GM12878 (cell line): ENCODE data around the gene ZMYM5. TPM values are rescaled to one million over a fixed set of nuclear protein-coding genes. Genes with fewer than 3 reads are reported as not detected.
"Not testable (repeated sequence)": the region's sequence is repeated elsewhere in the genome, so short reads cannot be mapped to it uniquely, and the experiment has no call there.

Experiments used
- ATAC-seq: fragments of 200-7000 bp; cut with Tn5 transposase; 3 replicates; pipeline ENCODE4 v1.9.1; 2020; ENCODE audit warnings: mild to moderate bottlenecking, moderate library complexity
- BruUV-seq: library from RNA; stranded (reverse); fragments of 400-500 nt; replicated peaks from 2 replicates; lab custom pipeline; 2021; lab: Mats Ljungman, UMichigan
- CTCF ChIA-PET: fragments of 300-600 bp; sonication (Branson Sonifier 250); formaldehyde crosslinking; extraction: SDS; loops from one replicate; lab custom pipeline; 2021; ENCODE audit warnings: inconsistent platforms; lab: Yijun Ruan, JAX
- POLR2A ChIA-PET: fragments of 350-600 bp; formaldehyde crosslinking; extraction: SDS; loops from one replicate; lab custom pipeline; 2021; ENCODE audit warnings: inconsistent platforms; lab: Charles Lee
- RAD21 ChIA-PET: fragments of 300-600 bp; sonication (Branson Sonifier 250); formaldehyde crosslinking; loops from one replicate; lab custom pipeline; 2023; ENCODE audit warnings: antibody characterized with exemption; ENCODE audit not compliant: unreplicated experiment; lab: Charles Lee
- SMC1A ChIA-PET: fragments of 300-600 bp; sonication (Branson Sonifier 250); formaldehyde crosslinking; loops from one replicate; lab custom pipeline; 2023; ENCODE audit not compliant: unreplicated experiment, uncharacterized antibody; lab: Charles Lee
- DNase-seq: peaks from one replicate; pipeline ENCODE4 v3.0.0-alpha.2; 2011; ENCODE audit warnings: low read depth, low spot score
- FAIRE-seq: peaks from 3 replicates; lab custom pipeline; 2011; peaks lifted over from hg19 to GRCh38; lab: Jason Lieb, UNC
- H2AFZ ChIP-seq: 2 replicates; pipeline ENCODE4 v1.6.0; 2011; ENCODE audit warnings: low read depth, low read length, control low read depth; ENCODE audit not compliant: control insufficient read depth
- H3K27ac ChIP-seq: 2 replicates; pipeline ENCODE4 v1.5.1; 2011; ENCODE audit warnings: control low read depth; ENCODE audit not compliant: control insufficient read depth, insufficient read depth
- H3K27me3 ChIP-seq, 2 experiments: replicated peaks in 1 of 2; 2 replicates each; pipeline versions ENCODE4 v1.6.0 to v1.6.1; 2011; ENCODE audit warnings: low read length in 1 of 2; ENCODE audit not compliant: control insufficient read depth in 2 of 2, insufficient read depth in 2 of 2
- H3K36me3 ChIP-seq, 2 experiments: 2 replicates each; pipeline ENCODE4 v1.5.1; 2011; ENCODE audit warnings: low read length in 1 of 2; ENCODE audit not compliant: control insufficient read depth in 2 of 2, insufficient read depth in 2 of 2
- H3K4me1 ChIP-seq: 2 replicates; pipeline ENCODE4 v1.6.1; 2011; ENCODE audit warnings: mild to moderate bottlenecking, low read length, moderate library complexity, mixed read lengths; ENCODE audit not compliant: control insufficient read depth, insufficient read depth
- H3K4me2 ChIP-seq: 2 replicates; pipeline ENCODE4 v1.6.0; 2011; ENCODE audit warnings: control low read depth; ENCODE audit not compliant: control insufficient read depth, insufficient read depth
- H3K4me3 ChIP-seq: fragments of 200-600 bp; sonication (generic); 2 replicates; pipeline ENCODE4 v1.5.1; 2016
- H3K79me2 ChIP-seq: 2 replicates; pipeline ENCODE4 v1.6.0; 2011; ENCODE audit warnings: low read length; ENCODE audit not compliant: control insufficient read depth, insufficient read depth
- H3K9ac ChIP-seq: 2 replicates; pipeline ENCODE4 v1.8.0; 2011; ENCODE audit warnings: low read length, control low read depth, mixed read lengths; ENCODE audit not compliant: control insufficient read depth, insufficient read depth
- H3K9me3 ChIP-seq: replicated peaks from 3 replicates; pipeline ENCODE4 v1.5.1; 2011; ENCODE audit warnings: mild to moderate bottlenecking, low read length; ENCODE audit not compliant: control insufficient read depth, insufficient read depth
- H4K20me1 ChIP-seq: 2 replicates; pipeline ENCODE4 v1.6.0; 2011; ENCODE audit not compliant: control insufficient read depth, insufficient read depth
- BHLHE40 ChIP-seq, 2 experiments: fragments of 450-650 bp in 1 of 2; IDR thresholded peaks; 2 replicates each; pipeline ENCODE4 v1.6.1; 2011 to 2017; ENCODE audit warnings: low read depth in 2 of 2, borderline replicate concordance in 1 of 2, improper control_type of control experiment in 1 of 2, low read length in 1 of 2, mild to moderate bottlenecking in 1 of 2
- CTCF ChIP-seq, 3 experiments: IDR thresholded peaks in 2 of 3; conservative IDR thresholded peaks in 1 of 3; 2 replicates each; pipeline ENCODE4 v1.5.1; 2011; ENCODE audit warnings: low read depth in 3 of 3, low read length in 3 of 3, mild to moderate bottlenecking in 3 of 3, control low read depth in 2 of 3, moderate library complexity in 2 of 3, inconsistent platforms in 1 of 3, mixed read lengths in 1 of 3; ENCODE audit not compliant: control insufficient read depth in 2 of 3, insufficient read depth in 1 of 3; ENCODE audit errors: extremely low read depth in 1 of 3
- E4F1 ChIP-seq: fragments of 450-650 bp; IDR thresholded peaks from 2 replicates; pipeline ENCODE4 v1.6.1; 2018; ENCODE audit warnings: borderline replicate concordance, mild to moderate bottlenecking; ENCODE audit not compliant: partially characterized antibody
- LARP7 ChIP-seq: fragments of 450-650 bp; IDR thresholded peaks from 2 replicates; pipeline ENCODE4 v1.6.1; 2017; ENCODE audit warnings: mild to moderate bottlenecking
- NBN ChIP-seq: fragments of 450-650 bp; IDR thresholded peaks from 2 replicates; pipeline ENCODE4 v1.6.1; 2016
- NFXL1 ChIP-seq: fragments of 450-650 bp; IDR thresholded peaks from 2 replicates; pipeline ENCODE4 v1.6.1; 2017; ENCODE audit warnings: antibody characterized with exemption, mild to moderate bottlenecking, borderline replicate concordance
- RELA ChIP-seq: fragments of 450-650 bp; IDR thresholded peaks from 2 replicates; pipeline ENCODE4 v1.8.0; 2014; ENCODE audit warnings: borderline replicate concordance; ENCODE audit not compliant: partially characterized antibody
- TBL1XR1 ChIP-seq: IDR thresholded peaks from 2 replicates; pipeline ENCODE4 v1.6.1; 2012; ENCODE audit warnings: low read depth, low read length, improper control_type of control experiment
- USF2 ChIP-seq: IDR thresholded peaks from 2 replicates; pipeline ENCODE4 v1.6.1; 2011; ENCODE audit warnings: low read depth, low read length, improper control_type of control experiment, borderline replicate concordance
- WGBS: methylation state at CpG from one replicate; pipeline ENCODE4 v1.1.6; 2016; ENCODE audit warnings: low lambda C conversion rate; ENCODE audit not compliant: insufficient replicate concordance, insufficient coverage; ENCODE audit errors: missing lambda C conversion rate; 5-methylcytosine and 5-hydroxymethylcytosine counted together
- in situ Hi-C: fragments of 300-500 bp; cut with MboI; formaldehyde crosslinking; loops from 9 replicates; pipeline ENCODE4 v1.14.3; 2018; ENCODE audit warnings: mixed read lengths
- intact Hi-C: fragments of 100-400 bp; cut with micrococcal nuclease; formaldehyde crosslinking; loops from one replicate; pipeline ENCODE4 v1.14.2; 2022; ENCODE audit not compliant: unreplicated experiment
- polyA plus RNA-seq, 11 experiments: library from polyadenylated mRNA; depleted of rRNA in 4 of 11; unstranded in 6 of 11; stranded (reverse) in 5 of 11; fragments of >200 nt; fragmentation: Nextera tagmentation in 4 of 11; fragmentation: Illumina TruSeq in 1 of 11; extraction: Ambion mirVana in 4 of 11; extraction: Trizol in 1 of 11; gene quantifications; 1 replicate in 1 of 11; 2 replicates in 10 of 11; pipeline versions ENCODE4 v1.2.1 to v1.2.3, GENCODE V29; 2011 to 2016; ENCODE audit warnings: inconsistent platforms in 2 of 11, missing spikeins in 2 of 11, low read depth in 1 of 11
- total RNA-seq, 4 experiments: library from RNA; depleted of rRNA in 3 of 4; stranded (reverse); fragments of >200 nt in 3 of 4; fragmentation: Illumina TruSeq in 1 of 4; extraction: Trizol in 1 of 4; gene quantifications; 2 replicates each; pipeline versions ENCODE4 v1.2.1 to v1.2.3, GENCODE V29; 2013 to 2021

ZMYM5 gene
- total and polyA plus RNA-seq, 10 of the 15 experiments (the other 5 are each of a cell fraction or from before 2014, with no cell fraction given): 7.1 to 13.7 (median 10.6) TPM

- no peak for TF ChIP-seq CTCF (IDR thresholded peaks at IDR 0.05 in 2 of 3, conservative IDR thresholded peaks at IDR 0.05 in 1 of 3; ENCODE audit: control insufficient read depth in 2 of 3, extremely low read depth in 1 of 3, insufficient read depth in 1 of 3, low read depth in 3 of 3, low read length in 3 of 3)
- TF ChIP-seq E4F1: no peak
- TF ChIP-seq TBL1XR1: no peak
- no peak for TF ChIP-seq BHLHE40 (IDR thresholded peaks at IDR 0.05; ENCODE audit: borderline replicate concordance in 1 of 2, low read depth in 2 of 2, low read length in 1 of 2)
- TF ChIP-seq USF2: no peak
- TF ChIP-seq LARP7: no peak
- TF ChIP-seq NBN: no peak
- TF ChIP-seq NFXL1: no peak
- no peak for TF ChIP-seq RELA
- TF ChIP-seq, all 136 proteins: peak for 0
Observed at GRCh38 chr13:19817106-19817505, 46.3 kb downstream of the ZMYM5 start (continued).

GRCh38 chr13:19815842-19816241, 47.6 kb downstream of the ZMYM5 start:
- in situ Hi-C loops, RAD21 ChIA-PET, CTCF ChIA-PET, H3K9me3 ChIP-seq, BruUV-seq, H3K27me3 ChIP-seq, H3K9ac ChIP-seq, ATAC-seq, H3K36me3 ChIP-seq, DNase-seq, POLR2A ChIA-PET, intact Hi-C loops, H3K4me3 ChIP-seq, H4K20me1 ChIP-seq, H3K79me2 ChIP-seq, H3K4me1 ChIP-seq, SMC1A ChIA-PET, H2AFZ ChIP-seq, H3K4me2 ChIP-seq, H3K27ac ChIP-seq, FAIRE-seq: not testable (repeated sequence)
- 95% methylated on average over 2 of the region's 2 CpGs for WGBS
